ENCODE measurements around the gene C1QL1.

GRCh38 chr17:44926821-44927525, 41.1 kb downstream of the C1QL1 start:
- TF ChIP-seq CTCF (IDR thresholded peaks at IDR 0.05; ENCODE audit: low read depth, low read length) (no peak), EZH2phosphoT487 (IDR thresholded peaks at IDR 0.05; ENCODE audit: low read depth) (no peak)
